GM18498 (cell line): ENCODE results near the gene RUFY1.
A peak's percentile ranks its signal among the peaks of the same experiment; 100 is the strongest.
"Not testable (repeated sequence)": the region's sequence is repeated elsewhere in the genome, so short reads cannot be mapped to it uniquely, and the experiment has no call there.

Source experiments
- ATAC-seq: cut with Tn5 transposase; IDR thresholded peaks from one replicate; pipeline ENCODE4 v1.9.1; 2021; ENCODE audit warnings: mild to moderate bottlenecking, moderate library complexity; ENCODE audit not compliant: unreplicated experiment

RUFY1 gene

DNA sequence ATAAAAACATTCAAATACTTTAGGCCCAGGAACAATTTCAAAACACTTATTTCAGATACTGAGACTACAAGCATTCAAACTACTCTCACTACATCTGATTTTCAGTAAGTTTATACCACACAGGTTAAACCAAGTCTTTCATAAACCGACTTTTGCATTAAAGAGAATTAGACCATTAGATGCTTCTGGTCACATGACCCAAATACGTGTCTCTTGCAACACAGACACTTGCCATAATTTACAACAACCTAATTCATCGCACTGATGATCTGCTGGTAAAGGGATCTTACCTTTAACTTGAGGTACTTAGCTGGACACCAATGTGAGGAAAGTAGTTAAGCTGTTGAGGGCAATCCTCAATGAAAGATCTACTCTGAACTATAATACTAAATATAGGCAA lies 69.9 kb downstream of the RUFY1 start:
- no peak for ATAC-seq

DNA sequence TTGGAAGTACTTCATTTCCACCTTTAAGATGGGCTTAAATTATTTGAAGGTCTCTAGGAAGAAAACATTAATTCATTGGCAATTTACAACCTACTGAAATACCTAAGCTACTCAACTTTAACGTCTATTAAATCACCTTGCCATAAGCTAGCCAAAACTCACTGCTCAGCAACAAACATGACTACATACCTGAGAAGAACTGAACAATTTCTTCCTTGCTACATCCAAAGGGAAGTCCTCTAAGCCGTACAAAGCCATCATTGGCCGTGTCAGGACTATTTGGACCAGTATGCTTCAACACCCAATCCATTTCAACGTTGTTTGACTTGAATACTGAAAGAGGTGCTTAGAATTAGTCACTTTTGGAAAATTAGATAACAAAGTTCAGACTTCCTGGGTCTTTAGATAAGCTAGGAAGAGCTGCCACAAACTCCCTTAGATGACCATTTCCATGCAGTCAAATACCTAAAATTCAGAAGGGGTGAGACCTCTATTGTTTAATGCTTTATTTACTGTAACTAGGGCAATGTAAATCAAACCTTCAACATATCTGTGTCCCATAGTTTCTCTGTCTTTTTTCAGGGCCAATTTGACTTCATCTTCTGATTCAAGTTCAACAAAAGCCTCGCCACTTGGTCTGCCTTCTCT lies 70.5 kb downstream of the RUFY1 start:
- ATAC-seq: no peak

DNA sequence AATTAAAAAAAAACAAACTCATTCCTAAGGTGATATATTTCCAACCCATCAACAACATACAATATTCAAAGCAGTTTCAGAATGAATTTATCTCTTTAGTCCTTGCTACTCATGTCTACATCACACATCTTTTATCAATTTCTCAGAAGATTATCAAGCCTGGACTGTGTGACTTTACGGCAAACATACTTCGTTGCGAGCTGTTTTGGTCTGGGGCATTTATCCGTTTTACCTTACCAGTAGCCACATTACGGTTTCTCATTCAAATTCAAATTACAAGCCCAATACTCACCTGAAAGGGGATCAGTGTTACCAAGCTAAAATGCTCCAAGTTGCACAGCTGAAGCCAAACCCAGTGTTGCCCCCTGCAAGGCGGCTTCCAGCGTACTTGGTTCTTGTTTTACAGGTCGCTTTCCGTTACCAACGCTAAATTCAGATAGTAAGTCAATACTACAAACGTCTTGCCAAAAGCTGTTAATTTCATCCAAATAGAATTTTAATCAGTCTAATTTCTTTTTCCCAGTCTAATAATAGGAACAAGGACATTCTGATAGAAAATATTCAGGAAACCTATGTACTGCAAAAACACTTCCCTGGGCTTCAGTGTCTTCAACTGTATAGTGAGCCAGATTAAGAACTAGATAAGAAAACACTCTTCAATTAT lies 71.3 kb downstream of the RUFY1 start:
- no peak for ATAC-seq

DNA sequence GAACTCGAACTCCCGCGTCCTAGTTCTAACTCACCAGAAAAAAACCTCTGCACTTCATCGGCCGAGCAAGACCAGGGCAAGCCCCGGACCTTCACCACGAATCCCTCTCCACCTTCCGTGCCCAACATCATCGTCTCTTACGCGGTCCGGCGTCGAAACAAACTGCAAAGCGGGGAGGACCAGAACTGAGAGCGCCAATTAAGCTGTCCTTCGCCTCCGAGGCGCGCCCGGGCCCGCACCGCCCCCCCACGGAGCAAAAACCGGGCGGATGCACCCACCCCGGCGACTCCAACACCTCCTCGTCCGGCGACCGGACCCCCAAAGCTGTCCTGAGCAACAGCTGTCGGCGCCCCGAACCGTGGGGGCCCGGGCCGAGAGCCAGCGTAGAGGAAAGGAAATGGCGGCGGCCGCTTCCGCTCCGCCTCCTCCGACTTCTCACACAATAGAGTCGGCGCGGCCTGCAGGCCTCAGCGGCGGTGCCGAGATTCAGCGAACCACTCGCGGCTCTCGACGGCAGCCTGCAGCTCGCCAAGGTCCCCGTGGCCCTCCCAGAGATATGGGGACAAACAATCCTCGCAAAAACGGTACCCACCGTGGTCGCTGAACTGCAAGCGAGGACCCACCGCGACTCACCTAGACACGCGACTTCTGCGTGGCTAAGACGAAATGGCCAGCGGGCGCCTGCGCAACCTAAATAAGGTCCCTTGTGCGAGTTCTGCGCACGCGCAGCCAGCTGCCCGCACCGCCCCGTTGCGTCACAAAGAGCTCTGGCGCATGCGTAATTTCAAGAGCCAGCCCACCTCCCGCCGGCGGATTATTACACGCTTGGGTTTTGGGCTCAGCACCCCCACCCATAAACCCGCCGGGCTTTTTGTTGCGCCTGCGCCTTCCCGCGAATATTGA lies 72.9 kb downstream of the RUFY1 start, which contains the start of gene HNRNPH1:
Gene HNRNPH1 (minus strand): TSS at position 669 of the 903 bp plus-strand sequence. CDS start 538 bp downstream, at position 131.
- ATAC-seq: peak; percentile 75

DNA sequence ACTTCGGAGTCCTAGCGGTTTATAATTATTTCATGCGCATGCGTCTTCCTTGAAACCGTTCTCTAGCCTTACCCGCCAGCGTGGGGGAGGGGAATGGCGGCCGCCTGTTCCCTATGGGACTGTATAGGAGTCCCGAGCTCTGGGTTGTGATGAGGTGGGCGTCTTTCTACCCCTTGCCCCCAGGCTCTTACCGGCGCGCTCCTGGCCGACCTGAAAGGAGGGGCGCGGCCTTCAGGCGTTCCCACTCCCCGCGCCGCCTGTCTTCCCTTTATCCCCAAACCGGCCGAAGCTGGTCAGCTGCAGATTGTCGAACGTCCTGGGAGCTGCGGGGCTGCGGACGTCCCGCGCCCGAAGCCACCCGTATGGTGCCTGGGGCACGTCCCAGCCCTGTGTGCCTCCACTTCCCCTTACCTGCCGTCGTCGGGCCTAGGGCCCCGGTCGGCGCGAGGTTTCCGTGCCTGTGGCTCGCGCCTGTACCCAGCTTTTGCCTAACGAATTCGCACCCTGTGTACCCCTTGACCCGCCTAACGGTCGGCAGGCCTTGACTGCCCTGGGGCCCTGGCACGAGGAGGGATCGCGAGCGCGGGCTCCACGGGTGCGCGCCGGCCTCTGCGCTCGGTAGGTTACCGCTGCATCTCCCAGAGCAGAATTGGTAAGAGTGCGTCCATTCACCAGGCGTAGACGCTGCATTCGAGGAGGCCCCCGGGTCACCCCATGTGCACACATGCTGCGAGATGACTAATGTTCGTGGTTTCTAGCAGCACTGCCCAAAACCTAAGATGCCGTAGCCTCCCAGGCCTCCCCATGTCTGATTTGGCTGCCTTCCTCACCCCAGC lies 73.8 kb downstream of the RUFY1 start:
- peak; percentile 7 for ATAC-seq

DNA sequence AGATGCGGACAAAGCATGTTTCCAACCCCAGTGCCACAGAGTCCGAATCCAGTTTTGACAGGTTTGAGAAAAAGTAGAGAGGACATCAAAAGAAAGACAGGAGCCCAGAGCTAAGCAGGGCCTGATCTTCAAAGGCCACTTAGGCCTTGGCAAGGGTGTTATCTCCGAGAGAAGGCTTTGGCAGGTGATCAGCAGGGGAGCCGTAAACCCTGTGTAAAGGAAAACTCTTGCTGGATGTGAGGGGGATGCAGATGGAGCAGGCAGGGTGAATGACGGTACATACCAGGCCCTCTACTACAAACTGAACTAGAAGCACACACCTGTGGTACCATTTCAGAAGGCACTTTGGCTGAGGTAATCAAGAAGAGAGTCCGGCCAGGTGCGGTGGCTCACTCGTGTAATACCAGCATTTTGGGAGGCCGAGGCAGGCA lies 74.5 kb downstream of the RUFY1 start:
- ATAC-seq: no peak

DNA sequence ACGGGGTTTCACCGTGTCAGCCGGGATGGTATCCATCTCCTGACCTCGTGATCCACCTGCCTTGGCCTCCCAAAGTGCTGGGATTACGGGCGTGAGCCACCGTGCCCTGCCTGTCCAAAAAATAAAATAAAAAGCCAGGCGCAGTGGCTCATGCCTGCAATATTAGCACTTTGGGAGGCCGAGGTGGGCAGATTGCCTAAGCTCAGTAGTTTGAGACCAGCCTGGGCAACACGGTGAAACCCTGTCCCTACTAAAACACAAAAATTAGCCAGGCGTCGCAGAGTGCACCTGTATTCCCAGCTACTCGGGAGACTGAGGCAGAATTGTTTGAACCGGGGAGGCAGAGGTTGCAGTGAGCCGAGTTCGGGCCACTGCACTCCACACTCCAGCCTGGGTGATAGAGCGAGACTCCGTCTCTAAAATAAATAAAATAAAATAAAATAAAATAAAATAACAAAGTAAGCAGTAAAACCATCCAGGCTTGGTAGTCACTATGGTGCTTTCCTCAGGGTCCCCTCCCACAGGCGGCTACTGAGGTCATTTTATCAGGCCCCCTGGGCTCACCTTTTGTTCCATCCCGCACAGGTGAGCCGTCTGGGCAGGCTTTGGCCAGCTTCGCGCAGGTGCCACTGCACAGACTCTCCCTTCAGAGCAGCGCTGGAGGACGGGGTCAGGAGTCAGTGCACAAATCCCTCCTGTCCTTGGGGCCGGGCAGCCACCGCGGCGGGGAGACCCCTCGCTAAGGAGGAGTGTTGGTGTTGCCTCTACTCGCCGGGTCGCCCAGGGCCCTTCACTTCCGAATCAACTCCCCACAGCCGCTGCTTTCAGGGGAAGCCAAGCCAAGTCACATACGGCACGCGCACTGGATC lies 83.4 kb downstream of the RUFY1 start:
- peak; percentile 66 for ATAC-seq

DNA sequence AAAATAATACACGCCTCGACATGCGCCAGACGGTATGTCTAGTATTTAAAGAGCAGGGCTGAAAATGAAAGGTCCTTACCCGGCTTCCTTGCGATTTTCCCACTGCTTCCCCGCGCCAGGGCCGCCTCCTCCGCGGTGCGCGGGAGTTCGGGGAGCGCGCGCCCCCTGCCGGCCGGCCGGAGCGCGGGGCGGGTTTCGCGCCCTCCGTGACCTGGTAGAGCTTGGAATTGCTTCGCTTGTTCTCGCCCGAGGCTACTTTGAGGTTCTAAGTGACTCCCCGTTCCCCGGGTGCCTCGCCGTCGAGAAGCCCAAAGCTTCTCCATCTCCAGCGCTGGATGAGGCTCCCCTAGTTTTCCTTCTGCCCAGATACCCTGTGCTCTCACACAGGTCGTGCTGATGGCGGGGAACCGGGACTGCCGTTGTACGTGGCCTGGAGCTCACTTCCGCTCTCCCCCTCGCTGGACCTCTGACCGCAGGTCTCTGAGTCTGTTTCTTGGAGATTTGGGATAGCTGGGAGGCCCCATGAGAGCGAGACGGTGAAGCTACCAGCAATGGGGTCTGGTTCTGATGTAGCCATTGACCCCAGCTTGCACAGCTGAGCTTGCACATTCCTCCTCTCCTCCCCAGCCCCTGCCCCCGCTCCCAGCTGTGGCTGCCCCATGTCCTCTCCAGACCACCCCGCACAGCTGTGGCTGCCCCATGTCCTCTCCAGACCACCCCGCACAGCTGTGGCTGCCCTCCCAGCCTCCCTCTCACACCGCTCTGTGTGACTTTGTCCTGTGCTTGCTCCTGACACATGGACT lies 84.2 kb downstream of the RUFY1 start:
- peak; percentile 94 for ATAC-seq

DNA sequence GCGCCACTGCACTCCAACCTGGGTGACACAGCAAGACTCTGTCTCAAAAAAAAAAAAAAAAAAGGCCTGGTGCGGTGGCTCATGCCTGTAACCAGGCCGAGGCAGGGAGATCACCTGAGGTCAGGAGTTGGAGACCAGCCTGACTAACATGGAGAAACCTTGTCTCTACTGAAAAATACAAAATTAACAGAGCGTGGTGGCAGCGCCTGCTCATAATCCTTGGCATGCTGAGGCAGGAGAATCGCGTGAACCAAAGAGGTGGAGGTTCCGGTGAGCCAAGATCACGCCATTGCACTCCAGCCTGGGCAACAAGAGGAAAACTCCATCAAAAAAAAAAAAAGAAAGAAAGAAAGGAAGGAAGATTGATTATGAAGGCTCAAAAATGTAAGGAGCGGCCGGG lies 88.9 kb downstream of the RUFY1 start:
- not testable (repeated sequence) for ATAC-seq

DNA sequence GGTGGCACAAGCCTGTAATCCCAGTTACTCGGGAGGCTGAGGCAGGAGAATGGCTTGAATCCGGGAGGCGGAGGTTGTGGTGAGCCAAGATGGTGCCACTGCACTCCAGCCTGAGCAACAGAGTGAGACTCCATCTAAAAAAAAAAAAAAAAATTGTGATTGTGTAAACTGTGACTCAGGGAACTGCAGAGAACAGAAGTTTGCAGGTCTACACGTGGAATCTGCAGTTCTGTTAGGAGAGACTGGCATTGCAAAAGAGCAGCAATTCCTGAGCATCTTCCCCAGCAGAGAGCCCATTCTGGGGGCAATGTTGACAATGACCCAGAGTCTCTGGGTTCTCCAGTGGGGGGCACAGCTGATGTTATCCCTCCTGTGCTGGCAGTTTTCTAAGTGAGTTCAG lies 91.4 kb downstream of the RUFY1 start:
- not testable (repeated sequence) for ATAC-seq

DNA sequence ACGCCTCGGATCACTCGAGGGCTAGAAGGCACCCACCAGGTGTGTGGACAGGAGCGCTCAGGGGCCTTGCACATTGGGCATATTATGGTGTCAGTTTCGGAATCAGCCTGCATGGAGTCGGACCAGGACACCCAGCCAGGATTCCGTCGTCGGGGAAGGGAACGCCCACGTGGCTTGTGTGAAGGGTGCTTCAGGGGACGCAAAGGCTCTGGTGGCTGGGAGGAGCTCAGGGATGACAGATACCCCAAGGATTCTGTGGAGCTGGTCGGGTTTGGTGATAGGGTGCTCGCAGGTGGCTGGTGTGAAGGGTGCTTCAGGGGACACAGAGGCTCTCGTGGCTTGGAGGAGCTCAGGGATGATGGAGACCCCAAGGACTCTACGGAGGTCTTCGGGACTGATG lies 92.3 kb downstream of the RUFY1 start:
- ATAC-seq: not testable (repeated sequence)

DNA sequence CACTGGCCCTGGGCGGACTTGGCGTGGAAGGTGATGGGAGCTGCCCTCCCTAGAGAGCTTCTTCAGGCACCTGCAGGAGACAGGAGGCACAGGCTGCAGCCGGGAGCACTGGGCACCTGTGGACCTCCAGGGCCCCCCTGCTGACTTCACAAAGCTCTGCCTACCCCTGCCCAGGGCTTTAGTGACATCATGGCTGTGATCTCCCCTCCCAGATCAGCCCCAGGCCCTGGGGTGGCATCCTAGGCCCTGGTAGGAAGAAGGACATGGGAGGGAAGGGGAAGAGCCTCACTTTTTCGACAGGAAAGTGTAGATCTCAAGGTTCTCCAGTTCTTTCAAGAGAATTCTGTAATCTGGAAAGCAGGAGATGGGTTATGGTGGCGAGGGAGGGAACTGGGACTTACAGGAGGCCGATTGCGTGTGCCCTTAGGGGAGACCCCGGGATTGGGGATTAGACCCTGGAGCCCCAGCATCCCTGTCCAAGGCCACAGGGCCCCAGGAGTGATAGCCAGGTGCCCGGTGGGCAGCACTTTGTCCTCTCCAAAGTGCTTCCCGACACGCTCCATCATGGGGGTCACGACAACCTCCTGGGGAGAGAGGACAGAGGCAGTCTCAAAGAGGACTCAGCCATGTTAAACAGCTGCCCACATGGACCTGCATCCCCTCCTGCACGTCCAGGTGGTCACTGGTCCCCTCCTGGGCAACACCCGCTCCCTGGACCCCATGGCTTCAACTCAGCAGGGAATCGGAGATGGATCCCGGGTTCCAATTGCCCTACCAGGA lies 93.0 kb downstream of the RUFY1 start:
- not testable (repeated sequence) for ATAC-seq

DNA sequence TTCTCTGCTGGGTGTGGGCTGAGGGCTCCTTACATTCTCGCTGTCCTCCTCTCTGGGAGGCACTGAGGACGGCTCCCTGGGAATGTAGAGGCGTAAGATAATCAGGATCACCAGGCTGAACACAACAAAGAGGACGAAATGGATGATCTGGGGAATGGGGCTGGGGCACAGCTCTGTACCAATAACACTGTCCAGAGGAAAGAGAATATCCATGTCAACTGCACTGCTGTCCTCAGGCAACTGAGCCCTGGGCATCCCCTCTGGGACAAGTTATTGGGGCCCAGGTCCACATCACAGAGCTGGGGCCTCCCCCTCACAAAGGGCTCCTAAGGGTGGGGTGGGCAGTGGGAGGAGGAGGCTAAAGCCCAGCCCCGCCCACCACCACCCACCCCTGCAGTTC lies 94.4 kb downstream of the RUFY1 start:
- not testable (repeated sequence) for ATAC-seq

DNA sequence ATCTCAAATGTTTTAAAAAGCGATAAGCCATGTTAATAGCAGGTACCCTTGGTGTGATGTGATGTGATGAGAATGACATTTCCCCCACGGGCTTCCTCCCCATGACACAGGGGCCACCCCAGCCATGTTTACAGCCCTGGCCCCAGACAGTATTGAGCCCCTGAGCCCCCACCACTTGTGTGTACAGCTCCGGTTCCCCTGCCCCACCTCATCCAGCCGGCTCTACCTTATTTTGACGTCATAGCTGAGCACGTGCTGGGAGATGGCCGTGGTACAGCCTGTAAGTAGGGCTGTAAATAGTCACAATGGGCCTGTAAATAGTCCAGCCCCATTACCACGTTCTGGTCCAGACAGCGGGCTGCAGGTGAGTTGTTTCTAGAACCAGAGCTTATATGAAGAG lies 98.1 kb downstream of the RUFY1 start:
- ATAC-seq: no peak

DNA sequence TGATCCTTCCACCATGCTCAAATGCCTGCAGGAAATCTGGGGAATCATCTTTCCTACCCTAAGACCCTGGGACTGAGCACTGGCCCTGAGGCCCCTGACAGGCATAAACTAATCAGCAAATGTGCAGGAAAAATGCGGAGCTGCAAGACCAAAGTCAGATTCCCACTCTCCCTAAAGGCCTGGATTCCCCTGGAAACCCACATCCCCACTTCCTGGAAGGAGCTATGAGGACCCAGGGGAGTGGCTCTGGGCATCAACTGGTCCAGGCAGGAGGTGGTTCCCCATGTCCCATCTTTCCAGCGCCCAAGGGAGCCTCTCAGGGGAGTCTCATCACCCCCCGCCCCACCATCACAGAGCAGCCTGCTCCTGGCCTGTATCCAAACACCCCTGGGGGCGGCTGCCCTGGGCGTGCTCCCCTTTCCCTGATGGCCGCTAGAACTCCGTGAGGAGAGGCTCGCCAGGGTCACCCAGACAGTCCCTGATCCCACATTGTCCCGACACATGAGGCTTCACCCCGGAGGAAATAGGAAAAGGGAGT lies 98.9 kb downstream of the RUFY1 start:
- ATAC-seq: not testable (repeated sequence)

DNA sequence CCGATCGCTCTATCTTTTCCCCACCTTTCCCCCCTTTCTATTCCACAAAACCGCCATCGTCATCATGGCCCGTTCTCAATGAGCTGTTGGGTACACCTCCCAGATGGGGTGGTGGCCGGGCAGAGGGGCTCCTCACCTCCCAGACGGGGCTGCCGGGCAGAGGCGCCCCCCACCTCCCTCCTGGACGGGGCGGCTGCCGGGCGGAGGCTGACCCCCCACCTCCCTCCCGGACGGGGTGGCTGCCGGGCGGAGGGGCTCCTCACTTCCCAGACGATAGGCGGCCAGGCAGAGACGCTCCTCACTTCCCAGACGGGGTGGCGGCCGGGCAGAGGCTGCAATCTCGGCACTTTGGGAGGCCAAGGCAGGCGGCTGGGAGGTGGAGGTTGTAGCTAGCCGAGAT lies 99.9 kb downstream of the RUFY1 start:
- ATAC-seq: not testable (repeated sequence)

DNA sequence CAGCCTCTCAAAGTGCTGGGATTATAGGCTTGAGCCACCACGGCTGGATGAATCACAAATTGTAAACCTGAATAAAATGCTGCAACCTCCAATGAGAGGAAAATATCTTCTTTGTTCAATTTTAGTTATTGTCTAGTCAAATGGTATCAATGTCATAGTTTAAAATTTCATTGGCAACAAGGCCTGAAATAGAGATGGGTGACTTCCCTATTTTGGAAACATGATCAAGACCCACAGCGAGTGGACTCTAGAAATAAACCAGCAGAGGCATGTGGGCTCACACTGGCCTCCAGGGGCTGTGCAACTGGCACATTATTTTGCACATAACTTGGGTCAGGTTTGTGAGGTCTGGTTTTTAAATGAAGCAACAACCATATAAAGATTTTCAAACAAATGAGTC lies 102.8 kb downstream of the RUFY1 start:
- ATAC-seq: not testable (repeated sequence)
